HG03175 (cell line): ENCODE data around the gene SMG7.
A peak's percentile ranks its signal among the peaks of the same experiment; 100 is the strongest.

ENCODE experiments used
- ATAC-seq: cut with Tn5 transposase; IDR thresholded peaks from one replicate; pipeline ENCODE4 v1.9.1; 2021; ENCODE audit warnings: mild to moderate bottlenecking, moderate library complexity; ENCODE audit not compliant: unreplicated experiment

Gene SMG7

GRCh38 chr1:183466781-183467180, 5.5 kb upstream of the SMG7 start:
- no peak for ATAC-seq

GRCh38 chr1:183467687-183468086, 4.6 kb upstream of the SMG7 start:
- ATAC-seq = no peak

DNA sequence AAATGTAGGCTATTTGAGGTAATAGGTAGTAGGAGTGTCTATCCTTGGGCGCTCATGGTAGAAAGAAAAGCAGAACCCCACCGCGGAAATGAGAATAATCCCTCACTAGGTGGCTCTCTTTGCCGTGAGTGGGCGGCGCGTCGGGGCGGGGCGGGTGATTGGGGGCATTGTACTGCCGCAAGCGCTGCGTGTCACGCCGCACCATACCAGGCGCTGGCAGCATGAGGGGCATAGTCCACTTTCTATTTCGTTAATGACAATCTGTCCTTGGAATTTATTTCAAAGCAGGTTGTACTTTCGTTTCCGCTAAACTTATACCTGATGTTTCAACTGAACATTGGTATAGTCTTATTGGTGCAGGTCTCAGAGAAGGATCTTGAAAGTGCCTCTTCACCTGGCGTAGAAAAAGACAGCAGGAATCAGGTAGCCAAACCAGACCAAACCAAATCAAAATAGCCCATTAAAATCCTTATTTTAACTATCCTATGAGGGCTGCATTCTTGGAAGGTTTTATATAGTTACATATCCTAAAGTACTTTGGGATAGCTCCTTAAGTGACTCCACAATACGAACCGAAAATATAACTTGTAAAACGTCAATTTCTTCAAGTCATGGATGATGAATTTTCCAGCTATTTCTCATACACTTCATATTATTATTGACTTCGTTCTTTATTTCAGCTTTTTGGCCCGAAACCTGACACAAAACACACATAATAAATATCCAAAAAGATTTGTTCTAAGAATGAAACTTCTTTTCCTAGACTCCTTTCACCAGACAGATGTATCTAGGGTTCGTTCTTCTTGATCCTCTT, 1.9 kb upstream of the SMG7 start:
- ATAC-seq = peak; percentile 42

GRCh38 chr1:183470961-183471742, 1.1 kb upstream of the SMG7 start:
- peak; percentile 20 for ATAC-seq

- peak; percentile 55 for ATAC-seq
Measured at GRCh38 chr1:183471743-183472487, 384 bp upstream of the SMG7 start.

- no peak for ATAC-seq
Measured at GRCh38 chr1:183473217-183473536, 878 bp downstream of the SMG7 start.

- no peak for ATAC-seq
Measured at GRCh38 chr1:183476081-183476480, 3.8 kb downstream of the SMG7 start.

GRCh38 chr1:183477986-183478781, 5.9 kb downstream of the SMG7 start:
- peak; percentile 74 for ATAC-seq

DNA sequence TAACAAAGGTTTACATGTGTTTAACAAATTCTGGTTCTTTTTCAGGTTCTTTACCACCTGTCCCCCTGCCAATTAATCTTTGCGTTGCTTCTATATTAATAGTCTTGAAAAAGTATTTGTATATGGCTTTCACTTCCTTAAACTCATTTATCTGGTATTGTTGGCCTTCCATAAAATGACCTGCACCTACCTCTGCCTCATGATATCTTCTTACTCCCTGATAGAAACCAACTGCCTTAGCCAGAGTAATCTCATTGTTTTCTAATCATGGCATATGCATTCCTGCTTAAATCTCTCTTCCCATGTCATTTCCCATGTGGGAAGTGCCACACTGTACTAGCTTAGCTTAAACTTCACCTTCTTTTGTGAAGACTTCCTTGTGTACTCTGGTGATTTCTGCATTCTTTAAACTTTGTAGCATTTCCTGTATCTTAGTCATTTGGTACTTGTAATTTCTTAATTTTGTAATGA, 8.7 kb downstream of the SMG7 start:
- ATAC-seq = peak; percentile 62

DNA sequence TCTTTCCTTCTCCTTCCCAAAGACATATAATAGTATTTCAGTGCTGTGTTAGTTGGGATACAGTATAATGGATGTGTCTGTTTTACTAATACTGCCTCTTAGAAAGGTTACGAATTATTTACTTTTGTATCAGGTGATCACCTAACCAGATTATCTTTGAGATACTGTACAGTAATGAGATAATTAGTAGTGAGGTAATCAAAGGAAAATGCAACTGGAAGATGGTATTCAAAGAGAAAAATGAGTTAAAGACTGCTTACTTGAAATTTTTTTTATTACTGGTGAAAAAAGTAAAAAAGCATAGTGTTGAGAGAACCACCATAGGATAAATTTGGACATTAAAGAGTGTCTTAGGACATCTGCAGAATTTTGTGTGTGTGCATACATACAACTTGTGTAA, 10.9 kb downstream of the SMG7 start:
- ATAC-seq = no peak

DNA sequence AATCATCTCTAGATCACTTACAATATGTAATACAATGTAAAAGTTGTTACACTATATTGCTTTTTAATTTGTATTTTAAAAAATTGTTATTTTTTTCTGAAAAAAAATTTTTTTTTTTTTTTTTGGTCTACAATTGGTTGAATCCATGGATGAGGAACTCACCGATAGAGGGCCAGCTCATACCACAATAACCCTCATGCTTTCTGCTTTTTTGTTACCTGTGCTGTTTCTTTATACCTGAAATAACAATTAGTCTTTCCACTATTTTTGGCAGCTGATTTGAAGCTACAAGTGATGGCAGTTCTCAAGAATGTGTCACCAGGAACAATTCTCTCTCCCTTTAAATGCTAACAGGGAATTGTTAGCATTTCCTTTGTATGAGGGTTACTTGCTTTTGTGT, 12.0 kb downstream of the SMG7 start:
- no peak for ATAC-seq

DNA sequence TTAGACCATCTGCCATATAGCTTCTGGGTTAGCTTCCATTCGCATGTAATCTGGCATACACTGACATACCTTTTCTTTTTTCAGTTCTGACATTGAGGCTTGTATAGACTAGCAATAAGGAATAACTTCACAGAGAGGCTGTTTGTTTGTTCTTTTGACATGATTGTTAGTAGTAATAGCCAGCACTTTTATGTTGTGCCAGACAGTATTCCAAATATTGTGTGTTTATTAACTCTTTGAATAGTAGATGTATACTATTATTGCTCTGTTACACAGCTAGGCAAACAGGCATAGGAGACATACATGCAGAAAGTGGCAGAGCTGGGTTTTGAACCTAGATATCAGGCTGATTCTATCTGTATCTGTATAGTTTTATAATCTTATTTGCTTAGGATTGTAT, 12.6 kb downstream of the SMG7 start:
- no peak for ATAC-seq

- ATAC-seq = no peak
Measured at GRCh38 chr1:183487674-183488442, 15.6 kb downstream of the SMG7 start.

DNA sequence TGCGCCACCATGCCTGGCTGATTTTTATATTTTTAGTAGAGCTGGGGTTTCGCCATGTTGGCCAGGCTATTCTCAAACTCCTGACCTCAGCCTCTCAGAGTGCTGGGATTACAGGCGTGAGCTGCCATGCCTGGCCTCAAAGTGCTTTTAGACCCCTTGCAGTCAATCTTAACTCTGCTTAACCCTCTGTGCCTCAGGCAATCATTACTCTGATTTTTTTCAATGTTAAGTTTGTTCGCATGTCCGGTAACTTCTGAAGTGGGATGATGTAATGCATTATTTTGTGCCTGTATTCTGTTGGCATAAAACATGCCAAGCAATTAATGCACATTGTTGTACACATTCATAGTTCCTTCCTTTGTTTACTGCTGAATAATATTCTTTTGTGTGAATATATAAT, 18.6 kb downstream of the SMG7 start:
- ATAC-seq = no peak

GRCh38 chr1:183493540-183494245, 21.4 kb downstream of the SMG7 start:
- no peak for ATAC-seq

- ATAC-seq = no peak
Measured at GRCh38 chr1:183495420-183495819, 23.1 kb downstream of the SMG7 start.

DNA sequence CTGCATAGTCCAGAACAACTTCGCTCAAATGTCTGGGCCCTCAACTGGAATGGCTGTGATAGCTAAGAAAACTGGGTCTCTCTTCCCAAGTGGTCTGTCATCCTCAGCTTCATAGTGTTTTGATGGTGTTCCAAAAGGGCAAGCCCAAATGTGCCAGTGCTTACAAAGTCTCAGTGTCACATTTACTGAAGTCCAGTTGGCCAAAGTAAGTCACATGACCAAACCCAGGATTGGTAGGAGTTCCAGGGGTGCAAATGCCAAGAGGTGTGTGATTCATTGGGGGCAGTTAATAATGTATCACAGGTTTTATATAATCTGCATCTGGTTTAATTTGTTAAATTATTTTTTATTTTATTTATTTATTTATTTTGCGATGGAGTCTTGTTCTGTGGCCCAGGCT, 24.9 kb downstream of the SMG7 start:
- ATAC-seq = no peak

- ATAC-seq = no peak
Measured at GRCh38 chr1:183498342-183498991, 26.2 kb downstream of the SMG7 start.
